DMS153 treated with DMSO at 0.1 percent for 48 hours (cell line): Measurements from ENCODE around the gene ATXN10.

ENCODE experiments used
- DNase-seq: peaks from one replicate; lab custom pipeline; 2025; ENCODE audit not compliant: unreplicated experiment; lab: John Stamatoyannopoulos, UW

The ATXN10 gene

DNA sequence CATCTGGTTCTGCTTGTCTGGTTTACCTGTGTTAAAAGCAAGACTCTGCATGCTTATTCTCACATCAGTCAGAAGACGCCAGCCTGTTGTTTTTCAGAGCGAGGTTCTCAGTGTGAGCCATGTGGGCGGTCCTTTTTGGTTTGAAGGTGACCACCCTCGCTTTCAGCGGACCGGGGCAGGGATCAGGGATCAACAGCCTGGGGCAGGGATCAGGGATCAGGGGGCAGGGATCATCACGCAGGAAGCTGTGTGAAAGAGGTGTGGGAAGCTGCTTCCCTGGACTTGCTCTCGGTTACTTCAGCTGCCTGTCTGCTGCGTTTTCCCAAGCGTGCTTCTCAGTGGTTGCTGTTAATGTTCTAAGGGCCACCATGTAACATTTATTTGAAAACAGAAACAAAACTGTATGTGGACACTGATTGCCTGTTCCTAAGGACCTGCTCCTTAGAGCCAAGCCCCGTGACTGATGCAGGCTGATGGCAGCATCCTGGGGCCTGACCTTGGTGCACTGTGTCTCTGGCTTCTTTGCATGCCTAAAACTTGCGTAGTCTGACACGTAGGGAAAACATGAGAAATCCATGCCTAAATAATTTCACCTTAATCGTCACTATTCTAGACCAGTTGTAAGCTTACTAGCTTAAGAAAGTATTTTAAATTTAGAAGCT is 146.9 kb downstream of the ATXN10 start:
- no peak for DNase-seq

DNA sequence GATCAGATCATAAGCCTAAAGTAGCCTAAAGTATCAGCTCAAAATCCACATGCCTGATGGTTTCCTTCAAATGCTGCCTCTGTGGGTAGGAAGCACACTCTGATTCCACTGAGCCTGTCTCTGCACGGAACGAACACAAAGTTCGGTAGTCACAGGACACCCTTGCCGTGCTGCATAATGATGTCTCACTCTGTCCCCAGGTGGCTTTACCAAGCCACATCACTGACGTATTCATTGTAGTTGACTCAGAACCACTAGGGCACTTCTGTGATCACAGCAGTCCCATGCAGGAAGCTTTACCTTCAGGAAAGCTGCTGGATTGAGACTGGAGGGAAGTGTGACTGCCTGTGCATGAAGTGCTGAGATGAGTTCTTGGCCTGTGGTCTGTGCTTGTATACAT is 147.7 kb downstream of the ATXN10 start:
- no peak for DNase-seq

DNA sequence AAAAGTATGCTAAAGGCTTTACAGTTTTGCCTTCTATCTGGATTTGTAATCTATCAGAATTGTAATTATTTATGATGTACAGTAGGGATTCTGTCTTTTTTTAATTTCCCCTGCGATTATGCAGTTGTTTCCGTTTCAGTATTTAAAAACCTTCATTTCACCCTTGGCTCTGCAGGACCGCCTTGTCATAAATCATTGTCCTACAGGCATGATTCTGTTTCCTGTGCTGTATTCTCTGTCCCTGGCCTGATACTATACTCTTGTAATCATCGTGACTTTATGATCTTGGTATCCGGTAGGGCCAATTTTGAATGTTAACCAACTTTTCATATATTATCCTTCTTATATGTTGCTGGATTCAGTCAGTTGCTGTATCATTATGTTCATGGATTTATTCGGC is 151.7 kb downstream of the ATXN10 start:
- no peak for DNase-seq

GRCh38 chr22:45826520-45826919 is 154.9 kb downstream of the ATXN10 start:
- no peak for DNase-seq

GRCh38 chr22:45828841-45829240 is 157.2 kb downstream of the ATXN10 start:
- no peak for DNase-seq

DNA sequence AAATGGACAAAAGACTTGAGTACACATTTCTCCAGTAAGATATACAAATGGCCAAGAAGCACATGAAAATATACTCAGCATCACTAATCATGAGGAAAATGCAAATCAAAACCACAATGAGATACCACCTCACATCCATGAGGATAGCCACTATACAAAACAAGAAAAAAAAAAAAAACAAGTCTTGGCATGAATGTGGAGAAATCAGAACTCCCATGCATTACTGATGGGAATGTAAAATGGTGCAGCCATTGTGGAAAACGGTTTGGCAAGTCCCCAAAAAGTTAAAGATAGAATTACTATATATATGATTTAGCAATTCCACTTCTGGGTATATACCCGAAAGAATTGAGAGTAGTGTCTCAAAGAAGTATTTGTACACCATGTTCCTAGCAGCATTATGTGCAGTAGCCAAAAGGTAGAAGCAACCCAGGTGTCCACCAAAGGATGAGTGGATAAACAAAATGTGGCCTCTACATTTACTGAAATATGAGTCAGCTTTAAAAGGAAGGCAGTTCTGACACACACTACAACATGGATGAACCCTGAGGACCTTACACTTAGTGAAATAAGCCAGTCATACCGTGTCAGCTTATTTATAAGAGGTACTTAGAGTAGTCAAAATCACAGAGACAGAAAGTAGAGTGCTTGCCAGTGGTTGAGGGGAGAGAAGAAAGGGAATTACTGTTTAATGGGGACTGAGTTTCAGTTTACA is 159.1 kb downstream of the ATXN10 start:
- no peak for DNase-seq

DNA sequence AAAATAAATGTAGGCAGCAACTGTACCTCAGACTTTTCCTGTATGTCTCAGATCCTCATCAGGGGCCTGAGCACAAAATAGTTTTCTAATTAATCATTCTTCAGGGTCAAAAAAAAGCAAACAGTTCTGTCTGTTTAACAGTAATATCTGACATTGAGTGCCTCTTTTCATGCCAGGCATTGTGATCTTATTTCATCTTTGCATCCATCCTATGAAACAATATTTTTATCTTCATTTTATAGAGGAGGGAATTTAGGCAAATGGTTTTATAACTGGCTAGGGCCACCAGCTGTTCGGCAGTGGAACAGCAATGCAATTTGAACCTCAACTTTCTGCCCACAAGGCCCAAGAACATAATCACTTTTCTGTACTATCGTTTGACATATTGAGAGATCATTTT is 159.8 kb downstream of the ATXN10 start:
- DNase-seq, result no peak

- DNase-seq, result no peak
Observed at GRCh38 chr22:45832180-45832579, 160.5 kb downstream of the ATXN10 start.

GRCh38 chr22:45832959-45833580 is 161.4 kb downstream of the ATXN10 start:
- no peak for DNase-seq

DNA sequence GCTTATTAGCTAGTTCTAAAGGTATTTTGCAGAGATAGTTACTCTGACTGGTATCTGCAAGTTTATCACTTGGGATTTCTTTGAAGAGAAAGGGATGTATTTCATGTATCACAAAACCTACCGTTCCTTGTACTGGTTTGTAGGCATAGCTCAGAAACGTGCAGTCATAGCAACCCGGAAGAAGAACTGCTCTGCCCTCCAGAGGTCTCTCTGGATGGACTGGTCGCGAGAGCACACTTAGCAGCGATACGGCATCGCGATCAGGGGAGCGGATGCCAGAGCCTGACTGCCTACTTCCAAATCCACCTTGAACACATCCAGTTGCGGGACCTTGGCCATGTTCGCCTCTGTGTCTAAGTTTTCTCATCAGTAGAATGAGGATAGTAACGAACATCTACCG is 162.0 kb downstream of the ATXN10 start:
- no peak for DNase-seq

DNA sequence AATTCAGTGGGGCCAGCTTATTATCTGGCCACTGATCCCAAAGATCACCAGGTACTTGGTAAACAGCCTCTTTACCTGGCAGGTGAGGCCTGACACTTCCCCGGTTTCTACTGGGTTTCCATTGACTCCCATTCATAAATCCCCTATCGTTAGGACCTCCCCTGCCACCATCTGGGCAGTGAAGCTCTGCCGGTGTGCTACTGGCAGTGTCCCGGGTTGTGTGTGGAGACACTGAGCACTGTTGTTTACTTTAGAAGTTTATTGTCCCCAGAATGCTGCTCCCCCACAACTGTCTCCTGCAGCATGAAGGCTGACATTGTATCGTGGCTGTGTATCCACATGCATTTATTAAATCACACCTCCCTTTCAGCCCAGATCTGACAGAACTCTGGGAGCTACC is 162.6 kb downstream of the ATXN10 start:
- DNase-seq, result no peak

DNA sequence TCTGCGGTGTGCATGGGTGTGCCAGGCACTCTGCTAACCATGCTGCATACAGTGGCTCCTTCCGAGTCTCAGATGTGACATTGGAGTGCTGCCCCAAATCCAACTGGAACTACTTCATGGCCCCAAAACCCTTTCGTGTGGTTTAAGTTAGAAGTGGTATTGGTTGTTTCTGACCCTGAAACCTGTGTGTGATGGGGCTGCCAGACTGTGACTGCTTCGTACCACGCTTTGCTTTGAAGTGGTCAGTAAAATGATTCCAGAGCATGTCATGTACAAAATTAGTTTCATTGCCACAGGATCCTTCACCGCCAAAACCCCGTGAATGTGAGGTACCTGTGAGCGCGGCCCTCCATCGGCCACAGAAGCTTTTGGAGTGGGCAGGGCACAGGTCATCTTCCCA is 163.2 kb downstream of the ATXN10 start:
- DNase-seq, result no peak

- DNase-seq, result no peak
Observed at GRCh38 chr22:45836418-45837169, 165.0 kb downstream of the ATXN10 start.

- no peak for DNase-seq
Observed at GRCh38 chr22:45837508-45837907, 165.9 kb downstream of the ATXN10 start.

GRCh38 chr22:45838305-45838887 is 166.8 kb downstream of the ATXN10 start:
- DNase-seq, result no peak

DNA sequence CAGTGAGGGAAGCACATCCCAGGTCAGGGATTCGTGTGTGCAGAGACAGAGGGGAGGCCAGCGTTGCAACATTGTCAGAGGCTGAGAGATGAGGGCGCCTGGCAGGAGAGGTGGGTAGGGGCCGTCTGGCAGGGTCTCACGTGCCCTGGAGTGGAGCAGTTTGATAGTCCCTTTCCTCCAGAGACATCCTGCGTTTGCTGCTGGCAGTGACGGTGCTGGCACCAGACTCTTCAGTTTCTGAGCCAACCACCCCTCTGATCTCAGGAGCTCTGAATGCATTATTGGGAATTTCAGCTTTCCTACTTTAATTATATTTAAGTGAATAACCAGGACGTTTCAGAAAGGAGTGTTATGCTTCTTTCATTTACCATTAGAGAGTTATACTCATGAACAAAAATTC is 168.8 kb downstream of the ATXN10 start:
- DNase-seq, result no peak

GRCh38 chr22:45842291-45842991 is 170.8 kb downstream of the ATXN10 start:
- no peak for DNase-seq

GRCh38 chr22:45843031-45843430 is 171.4 kb downstream of the ATXN10 start:
- DNase-seq, result no peak

GRCh38 chr22:45843986-45844385 is 172.4 kb downstream of the ATXN10 start:
- DNase-seq, result no peak

- DNase-seq, result no peak
Observed at GRCh38 chr22:45845076-45845487, 173.4 kb downstream of the ATXN10 start.

DNA sequence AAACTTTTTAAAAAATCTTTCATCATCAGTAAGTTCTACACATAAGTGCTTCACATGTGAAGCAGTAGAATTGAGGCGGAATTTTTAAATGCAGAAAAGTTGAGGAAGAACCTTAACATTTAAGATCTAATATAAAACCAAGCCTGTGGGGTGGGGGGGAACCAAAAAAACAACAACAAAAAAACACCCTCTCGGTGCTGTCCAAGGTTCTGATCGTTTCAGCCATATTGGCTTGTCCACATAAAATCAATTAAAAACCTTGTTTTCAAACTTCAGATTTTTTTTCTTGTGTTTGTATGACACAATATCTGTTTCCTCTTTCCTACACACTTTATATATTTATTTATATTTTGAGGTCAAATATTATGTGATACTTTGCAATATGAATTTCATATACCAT is 175.3 kb downstream of the ATXN10 start:
- DNase-seq, result no peak
